ENCODE measurements around the gene NES.

Gene NES

DNA sequence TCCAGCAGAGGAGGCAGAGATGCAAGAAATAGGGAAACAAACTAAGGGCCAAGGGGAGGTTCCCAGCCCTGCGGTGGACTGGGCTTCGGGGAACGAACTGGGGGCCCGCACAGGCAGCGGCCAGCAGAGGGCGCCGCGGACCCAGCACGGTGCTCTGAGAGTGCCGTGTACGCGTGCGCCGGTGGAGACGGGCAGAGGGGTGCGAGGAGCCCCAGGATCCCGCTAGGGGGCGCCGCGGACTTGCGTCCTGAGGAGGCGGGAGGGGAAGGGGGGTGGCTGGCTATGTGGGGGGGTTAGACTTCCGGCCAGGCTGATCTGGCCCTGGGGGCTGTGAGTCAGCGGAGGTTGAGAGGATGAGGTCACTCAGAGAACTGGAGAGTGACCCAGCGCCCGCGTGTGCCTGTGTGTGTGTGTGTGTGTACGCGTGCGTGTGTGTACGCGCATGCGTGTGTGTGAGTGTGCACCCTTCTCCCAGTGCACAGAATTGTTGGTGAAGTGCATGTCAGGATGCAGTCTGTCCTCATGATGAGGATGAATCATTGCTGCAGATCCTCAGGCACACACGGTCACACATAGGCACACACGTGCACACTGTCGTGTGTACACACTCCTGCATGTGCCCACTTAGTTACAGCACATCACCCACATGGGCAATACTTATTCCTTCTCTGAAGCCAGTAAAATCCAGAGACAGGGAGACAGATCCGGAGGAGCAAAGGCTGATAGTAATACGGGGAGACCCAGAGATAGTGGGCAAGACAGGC lies 17.0 kb downstream of the NES start:
- H3K9ac ChIP-seq (ENCODE audit: low read length), result no peak overlapping the region
- H3K79me2 ChIP-seq (ENCODE audit: insufficient read depth, low read length), result no peaks in the 10 kb centered on the region
- H3F3A ChIP-seq (ENCODE audit: insufficient read depth), result no peaks in the 10 kb centered on the region
- no peaks in the 10 kb centered on the region for H3K9me2 ChIP-seq (replicated peaks; ENCODE audit: insufficient read depth, low read length)
- TF ChIP-seq, protein P1, sequence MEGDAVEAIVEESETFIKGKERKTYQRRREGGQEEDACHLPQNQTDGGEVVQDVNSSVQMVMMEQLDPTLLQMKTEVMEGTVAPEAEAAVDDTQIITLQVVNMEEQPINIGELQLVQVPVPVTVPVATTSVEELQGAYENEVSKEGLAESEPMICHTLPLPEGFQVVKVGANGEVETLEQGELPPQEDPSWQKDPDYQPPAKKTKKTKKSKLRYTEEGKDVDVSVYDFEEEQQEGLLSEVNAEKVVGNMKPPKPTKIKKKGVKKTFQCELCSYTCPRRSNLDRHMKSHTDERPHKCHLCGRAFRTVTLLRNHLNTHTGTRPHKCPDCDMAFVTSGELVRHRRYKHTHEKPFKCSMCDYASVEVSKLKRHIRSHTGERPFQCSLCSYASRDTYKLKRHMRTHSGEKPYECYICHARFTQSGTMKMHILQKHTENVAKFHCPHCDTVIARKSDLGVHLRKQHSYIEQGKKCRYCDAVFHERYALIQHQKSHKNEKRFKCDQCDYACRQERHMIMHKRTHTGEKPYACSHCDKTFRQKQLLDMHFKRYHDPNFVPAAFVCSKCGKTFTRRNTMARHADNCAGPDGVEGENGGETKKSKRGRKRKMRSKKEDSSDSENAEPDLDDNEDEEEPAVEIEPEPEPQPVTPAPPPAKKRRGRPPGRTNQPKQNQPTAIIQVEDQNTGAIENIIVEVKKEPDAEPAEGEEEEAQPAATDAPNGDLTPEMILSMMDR (IDR thresholded peaks at IDR 0.05; ENCODE audit: insufficient read depth, low read length, poor library complexity, severe bottlenecking), result peak; percentile 99
- no peak for TF ChIP-seq EZH2phosphoT487 (conservative IDR thresholded peaks at IDR 0.05; ENCODE audit: low read length)
- H4K20me1 ChIP-seq (ENCODE audit: low read depth, low read length), result no peaks in the 10 kb centered on the region
- H3K27ac ChIP-seq (ENCODE audit: low read depth, low read length), result no peak overlapping the region
- no peaks in the 10 kb centered on the region for H3K36me3 ChIP-seq (ENCODE audit: low read length)
- no peak overlapping the region for H2AFZ ChIP-seq (ENCODE audit: low read depth, low read length, severe bottlenecking)
- H3K27me3 ChIP-seq (ENCODE audit: low read length), result no peaks in the 10 kb centered on the region
- H3K4me3 ChIP-seq (ENCODE audit: insufficient read depth, low read length, poor library complexity, severe bottlenecking), result no peak overlapping the region
- H3K4me2 ChIP-seq (ENCODE audit: low read depth, low read length, poor library complexity, severe bottlenecking), result no peak overlapping the region
- H3K9me3 ChIP-seq (ENCODE audit: insufficient read depth, low read length), result no peaks in the 10 kb centered on the region

DNA sequence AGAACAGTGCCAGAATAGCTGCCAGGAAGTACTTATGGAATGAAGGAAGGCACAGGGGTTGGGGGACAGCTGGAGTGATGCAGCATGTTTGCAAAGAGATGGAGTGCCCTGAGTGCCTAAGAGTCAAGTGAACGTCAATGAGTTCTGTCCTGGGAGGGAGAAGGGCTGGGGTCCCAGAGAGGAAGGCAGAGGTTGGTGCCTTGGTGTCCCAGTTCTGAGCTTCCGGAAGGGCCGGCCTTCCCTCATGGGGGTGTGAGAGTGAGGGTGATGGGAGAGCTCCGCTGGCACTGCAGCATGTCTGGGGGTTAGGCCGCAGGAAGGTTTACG lies 17.6 kb downstream of the NES start:
- no peaks in the 10 kb centered on the region for H3K36me3 ChIP-seq (ENCODE audit: low read length)
- H3K27ac ChIP-seq (ENCODE audit: low read depth, low read length), result no peak overlapping the region
- no peak overlapping the region for H3K4me2 ChIP-seq (ENCODE audit: low read depth, low read length, poor library complexity, severe bottlenecking)
- no peaks in the 10 kb centered on the region for H3K27me3 ChIP-seq (ENCODE audit: low read length)
- TF ChIP-seq, protein P1 (IDR thresholded peaks at IDR 0.05; ENCODE audit: insufficient read depth, low read length, poor library complexity, severe bottlenecking), result no peak
- TF ChIP-seq EZH2phosphoT487 (conservative IDR thresholded peaks at IDR 0.05; ENCODE audit: low read length), result no peak
- H3K9ac ChIP-seq (ENCODE audit: low read length), result no peak overlapping the region
- no peaks in the 10 kb centered on the region for H3K9me3 ChIP-seq (ENCODE audit: insufficient read depth, low read length)
- no peak overlapping the region for H3K4me3 ChIP-seq (ENCODE audit: insufficient read depth, low read length, poor library complexity, severe bottlenecking)
- no peak overlapping the region for H2AFZ ChIP-seq (ENCODE audit: low read depth, low read length, severe bottlenecking)
- no peaks in the 10 kb centered on the region for H3F3A ChIP-seq (ENCODE audit: insufficient read depth)
- no peaks in the 10 kb centered on the region for H4K20me1 ChIP-seq (ENCODE audit: low read depth, low read length)
- H3K79me2 ChIP-seq (ENCODE audit: insufficient read depth, low read length), result no peaks in the 10 kb centered on the region
- H3K9me2 ChIP-seq (replicated peaks; ENCODE audit: insufficient read depth, low read length), result no peaks in the 10 kb centered on the region

DNA sequence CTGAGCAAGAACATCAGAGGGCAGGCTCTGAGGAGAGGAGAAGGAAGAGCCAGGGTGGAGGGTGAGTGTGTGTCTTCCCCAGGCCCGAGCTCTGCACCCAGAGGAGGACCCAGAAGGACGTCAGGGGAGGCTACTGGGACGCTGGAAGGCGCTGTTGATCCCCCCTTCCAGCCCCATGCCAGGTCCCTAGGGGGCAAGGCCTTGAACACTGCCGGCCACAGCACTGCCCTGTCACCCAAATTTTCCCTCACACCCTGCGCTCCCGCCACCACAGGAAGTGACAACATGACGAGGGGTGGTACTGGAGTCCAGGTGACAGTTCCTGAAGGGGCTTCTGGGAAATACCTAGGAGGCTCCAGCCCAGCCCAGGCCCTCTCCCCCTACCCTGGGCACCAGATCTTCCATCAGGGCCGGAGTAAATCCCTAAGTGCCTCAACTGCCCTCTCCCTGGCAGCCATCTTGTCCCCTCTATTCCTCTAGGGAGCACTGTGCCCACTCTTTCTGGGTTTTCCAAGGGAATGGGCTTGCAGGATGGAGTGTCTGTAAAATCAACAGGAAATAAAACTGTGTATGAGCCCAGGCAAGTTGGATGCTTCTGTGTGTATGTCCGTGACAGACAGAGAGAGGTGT lies 18.1 kb downstream of the NES start:
- Histone ChIP-seq H3K9ac (ENCODE audit: low read length) (no peak overlapping the region), H3K4me2 (ENCODE audit: low read depth, low read length, poor library complexity, severe bottlenecking) (no peak overlapping the region), H4K20me1 (ENCODE audit: low read depth, low read length) (no peaks in the 10 kb centered on the region), H3K36me3 (ENCODE audit: low read length) (no peaks in the 10 kb centered on the region), H3F3A (ENCODE audit: insufficient read depth) (no peaks in the 10 kb centered on the region), H3K79me2 (ENCODE audit: insufficient read depth, low read length) (no peaks in the 10 kb centered on the region), H3K4me3 (ENCODE audit: insufficient read depth, low read length, poor library complexity, severe bottlenecking) (no peak overlapping the region), H3K27ac (ENCODE audit: low read depth, low read length) (no peak overlapping the region), H2AFZ (ENCODE audit: low read depth, low read length, severe bottlenecking) (no peak overlapping the region), H3K9me3 (ENCODE audit: insufficient read depth, low read length) (no peaks in the 10 kb centered on the region), H3K27me3 (ENCODE audit: low read length) (no peaks in the 10 kb centered on the region), H3K9me2 (replicated peaks; ENCODE audit: insufficient read depth, low read length) (no peaks in the 10 kb centered on the region)
- TF ChIP-seq EZH2phosphoT487 (conservative IDR thresholded peaks at IDR 0.05; ENCODE audit: low read length), result no peak

DNA sequence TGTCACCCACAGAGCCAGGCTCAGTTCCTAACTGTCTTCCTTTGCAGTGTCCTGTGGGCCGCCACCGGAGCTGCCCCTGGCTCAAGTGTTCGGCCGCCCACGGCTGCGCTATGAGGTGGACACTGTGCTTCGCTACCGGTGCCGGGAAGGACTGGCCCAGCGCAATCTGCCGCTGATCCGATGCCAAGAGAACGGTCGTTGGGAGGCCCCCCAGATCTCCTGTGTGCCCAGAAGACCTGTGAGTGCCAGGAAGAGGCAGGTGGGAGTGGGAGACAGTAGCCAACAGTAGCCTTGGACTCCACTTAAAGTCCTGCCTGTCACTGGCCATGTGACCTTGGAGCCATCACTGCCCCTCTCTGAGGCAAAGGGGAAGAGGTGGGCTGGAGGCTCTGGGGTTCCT lies 18.7 kb downstream of the NES start:
- H3K4me2 ChIP-seq (ENCODE audit: low read depth, low read length, poor library complexity, severe bottlenecking), result no peak overlapping the region
- no peaks in the 10 kb centered on the region for H3K36me3 ChIP-seq (ENCODE audit: low read length)
- H3K79me2 ChIP-seq (ENCODE audit: insufficient read depth, low read length), result no peaks in the 10 kb centered on the region
- TF ChIP-seq EZH2phosphoT487 (conservative IDR thresholded peaks at IDR 0.05; ENCODE audit: low read length), result no peak
- TF ChIP-seq, protein P1 (IDR thresholded peaks at IDR 0.05; ENCODE audit: insufficient read depth, low read length, poor library complexity, severe bottlenecking), result no peak
- H4K20me1 ChIP-seq (ENCODE audit: low read depth, low read length), result no peaks in the 10 kb centered on the region
- no peaks in the 10 kb centered on the region for H3F3A ChIP-seq (ENCODE audit: insufficient read depth)
- H3K9ac ChIP-seq (ENCODE audit: low read length), result no peak overlapping the region
- no peak overlapping the region for H3K27ac ChIP-seq (ENCODE audit: low read depth, low read length)
- no peaks in the 10 kb centered on the region for H3K9me2 ChIP-seq (replicated peaks; ENCODE audit: insufficient read depth, low read length)
- no peak overlapping the region for H2AFZ ChIP-seq (ENCODE audit: low read depth, low read length, severe bottlenecking)
- no peak overlapping the region for H3K4me3 ChIP-seq (ENCODE audit: insufficient read depth, low read length, poor library complexity, severe bottlenecking)
- H3K9me3 ChIP-seq (ENCODE audit: insufficient read depth, low read length), result no peaks in the 10 kb centered on the region
- H3K27me3 ChIP-seq (ENCODE audit: low read length), result no peaks in the 10 kb centered on the region

All from SU-DHL-6 (cell line).